ENCODE results near the gene TBC1D2B. TPM values are rescaled to one million over a fixed set of nuclear protein-coding genes. Genes with fewer than 3 reads are reported as not detected.

TBC1D2B gene
- total and polyA plus RNA-seq, 2 of the 4 experiments (the other 2 are of a cell fraction): 17.7 to 28.3 TPM

DNA sequence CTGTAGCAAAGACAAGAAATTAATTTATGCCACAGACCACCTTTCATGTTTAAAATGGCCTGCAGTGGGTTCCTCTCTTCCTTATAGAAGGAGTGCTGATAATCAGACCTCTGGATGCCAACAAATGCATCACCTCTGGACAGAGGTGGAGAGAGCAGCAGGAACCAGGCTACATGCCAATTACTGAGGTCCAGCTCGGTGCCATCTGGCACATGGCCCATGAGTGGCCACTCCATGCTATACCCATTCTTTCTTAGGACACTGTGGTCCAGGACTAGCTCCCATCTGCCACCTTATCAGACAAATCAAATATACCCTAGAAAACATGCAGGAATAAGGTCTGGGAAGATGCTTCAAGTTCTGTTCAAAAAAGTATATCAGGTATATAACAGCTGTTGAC lies 60.7 kb downstream of the TBC1D2B start:
- H2AK5ac ChIP-seq (ENCODE audit: low read depth, low read length): no peak overlapping the region
- no peak for ATAC-seq (ENCODE audit: low read depth)
- H3K9me1 ChIP-seq (ENCODE audit: insufficient read depth, low read length): 0 out of 2 replicates have a peak, but pooled peaks cover 13% of the 10 kb centered on the region
- H4K20me1 ChIP-seq (ENCODE audit: insufficient read depth, low read length): no peaks in the 10 kb centered on the region; the same call in 1 of the 2 replicates
- H2BK5ac ChIP-seq (ENCODE audit: low read depth, low read length, poor library complexity, severe bottlenecking): no peak overlapping the region
- in situ Hi-C loops (cut with MboI; ENCODE audit: low sequenced_read_pairs): no loop called here
- peaks cover 45% of the 10 kb centered on the region for H3K36me3 ChIP-seq (ENCODE audit: control insufficient read depth, insufficient read depth, low read length)
- no peak overlapping the region for H3K4ac ChIP-seq (ENCODE audit: low read depth, low read length)
- no CpG with 5 or more reads among the region's 1 CpG for WGBS, 2 experiments (ENCODE audit: extremely low coverage in 2 of 2, insufficient read length in 1 of 2)
- H3K9me3 ChIP-seq (ENCODE audit: control insufficient read depth, insufficient read depth, low read length): no peaks in the 10 kb centered on the region
- TF ChIP-seq MXI1 (IDR thresholded peaks at IDR 0.05; ENCODE audit: borderline replicate concordance, low read depth, low read length) (no peak), SMC3 (IDR thresholded peaks at IDR 0.05; ENCODE audit: low read depth, low read length) (no peak), MAFK (IDR thresholded peaks at IDR 0.05; ENCODE audit: low read depth, low read length) (no peak), RAD21 (IDR thresholded peaks at IDR 0.05; ENCODE audit: low read length) (no peak), RCOR1 (IDR thresholded peaks at IDR 0.05; ENCODE audit: insufficient replicate concordance, low read length) (no peak), NFE2L2 (IDR thresholded peaks at IDR 0.05; ENCODE audit: low read depth, low read length) (no peak), CEBPB (IDR thresholded peaks at IDR 0.05; ENCODE audit: low read depth, low read length) (no peak), MAZ (IDR thresholded peaks at IDR 0.05; ENCODE audit: borderline replicate concordance, low read depth, low read length) (no peak), BHLHE40 (IDR thresholded peaks at IDR 0.05; ENCODE audit: low read depth, low read length) (no peak), RFX5 (IDR thresholded peaks at IDR 0.05; ENCODE audit: low read depth, low read length) (no peak), FOS (IDR thresholded peaks at IDR 0.05; ENCODE audit: low read depth, low read length) (no peak), CHD1 (IDR thresholded peaks at IDR 0.05; ENCODE audit: low read depth, low read length) (no peak)
- TF ChIP-seq, protein P1, sequence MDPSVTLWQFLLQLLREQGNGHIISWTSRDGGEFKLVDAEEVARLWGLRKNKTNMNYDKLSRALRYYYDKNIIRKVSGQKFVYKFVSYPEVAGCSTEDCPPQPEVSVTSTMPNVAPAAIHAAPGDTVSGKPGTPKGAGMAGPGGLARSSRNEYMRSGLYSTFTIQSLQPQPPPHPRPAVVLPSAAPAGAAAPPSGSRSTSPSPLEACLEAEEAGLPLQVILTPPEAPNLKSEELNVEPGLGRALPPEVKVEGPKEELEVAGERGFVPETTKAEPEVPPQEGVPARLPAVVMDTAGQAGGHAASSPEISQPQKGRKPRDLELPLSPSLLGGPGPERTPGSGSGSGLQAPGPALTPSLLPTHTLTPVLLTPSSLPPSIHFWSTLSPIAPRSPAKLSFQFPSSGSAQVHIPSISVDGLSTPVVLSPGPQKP (IDR thresholded peaks at IDR 0.05; ENCODE audit: borderline replicate concordance, low read depth, low read length): no peak
- TF ChIP-seq, protein P2, sequence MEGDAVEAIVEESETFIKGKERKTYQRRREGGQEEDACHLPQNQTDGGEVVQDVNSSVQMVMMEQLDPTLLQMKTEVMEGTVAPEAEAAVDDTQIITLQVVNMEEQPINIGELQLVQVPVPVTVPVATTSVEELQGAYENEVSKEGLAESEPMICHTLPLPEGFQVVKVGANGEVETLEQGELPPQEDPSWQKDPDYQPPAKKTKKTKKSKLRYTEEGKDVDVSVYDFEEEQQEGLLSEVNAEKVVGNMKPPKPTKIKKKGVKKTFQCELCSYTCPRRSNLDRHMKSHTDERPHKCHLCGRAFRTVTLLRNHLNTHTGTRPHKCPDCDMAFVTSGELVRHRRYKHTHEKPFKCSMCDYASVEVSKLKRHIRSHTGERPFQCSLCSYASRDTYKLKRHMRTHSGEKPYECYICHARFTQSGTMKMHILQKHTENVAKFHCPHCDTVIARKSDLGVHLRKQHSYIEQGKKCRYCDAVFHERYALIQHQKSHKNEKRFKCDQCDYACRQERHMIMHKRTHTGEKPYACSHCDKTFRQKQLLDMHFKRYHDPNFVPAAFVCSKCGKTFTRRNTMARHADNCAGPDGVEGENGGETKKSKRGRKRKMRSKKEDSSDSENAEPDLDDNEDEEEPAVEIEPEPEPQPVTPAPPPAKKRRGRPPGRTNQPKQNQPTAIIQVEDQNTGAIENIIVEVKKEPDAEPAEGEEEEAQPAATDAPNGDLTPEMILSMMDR (conservative IDR thresholded peaks at IDR 0.05; ENCODE audit: low read depth, low read length): no peak
- TF ChIP-seq, protein P3, sequence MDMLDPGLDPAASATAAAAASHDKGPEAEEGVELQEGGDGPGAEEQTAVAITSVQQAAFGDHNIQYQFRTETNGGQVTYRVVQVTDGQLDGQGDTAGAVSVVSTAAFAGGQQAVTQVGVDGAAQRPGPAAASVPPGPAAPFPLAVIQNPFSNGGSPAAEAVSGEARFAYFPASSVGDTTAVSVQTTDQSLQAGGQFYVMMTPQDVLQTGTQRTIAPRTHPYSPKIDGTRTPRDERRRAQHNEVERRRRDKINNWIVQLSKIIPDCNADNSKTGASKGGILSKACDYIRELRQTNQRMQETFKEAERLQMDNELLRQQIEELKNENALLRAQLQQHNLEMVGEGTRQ (IDR thresholded peaks at IDR 0.05; ENCODE audit: low read depth, low read length): no peak
- intact Hi-C loops (cut with micrococcal nuclease): no loop called here
- ChIA-PET POLR2A (ENCODE audit: unreplicated experiment) (no interaction called here), CTCF (no interaction called here)
- BruUV-seq (replicated peaks): no TSS peak
- H2BK15ac ChIP-seq (ENCODE audit: low read depth, low read length): no peak overlapping the region
- H4K8ac ChIP-seq (ENCODE audit: low read depth in 2 of 2, low read length in 2 of 2): no peak overlapping the region
- H3K56ac ChIP-seq (ENCODE audit: extremely low read depth, insufficient read depth, low read length): no peak overlapping the region
- H3K4me1 ChIP-seq (ENCODE audit: control insufficient read depth, insufficient read depth, low read length): no peaks in the 10 kb centered on the region
- no peak overlapping the region for H4K91ac ChIP-seq (ENCODE audit: insufficient read depth, low read depth, low read length)
- dilution Hi-C loops (cut with HindIII; ENCODE audit: low sequenced_read_pairs, unreplicated experiment): no loop called here
- DNase-seq: no peak
- H3K4me3 ChIP-seq (ENCODE audit: insufficient read depth, low read depth, low read length): no peak overlapping the region
- H2AK9ac ChIP-seq (replicated peaks; ENCODE audit: low read depth, low read length, poor library complexity): no peak overlapping the region
- H4K5ac ChIP-seq (ENCODE audit: low read depth, low read length): no peak overlapping the region
- no peak overlapping the region for H3K18ac ChIP-seq (ENCODE audit: low read depth, low read length)
- H2AFZ ChIP-seq (replicated peaks; ENCODE audit: low read length, poor library complexity): no peak overlapping the region
- H2BK120ac ChIP-seq (ENCODE audit: low read depth, low read length): no peak overlapping the region
- H3K4me2 ChIP-seq (ENCODE audit: low read depth, low read length): no peak overlapping the region
- no peak overlapping the region for H3K9ac ChIP-seq (ENCODE audit: low read depth, low read length)
- H3K23ac ChIP-seq (ENCODE audit: low read depth, low read length): no peak overlapping the region
- H3K27ac ChIP-seq (ENCODE audit: insufficient read depth, low read length): no peak overlapping the region
- H3K27me3 ChIP-seq (ENCODE audit: control insufficient read depth, insufficient read depth, low read length): no peaks in the 10 kb centered on the region
- no peak overlapping the region for H2BK20ac ChIP-seq (ENCODE audit: low read depth, low read length)
- H3K79me1 ChIP-seq (ENCODE audit: low read depth in 1 of 2, low read length in 2 of 2): peaks cover 0 to 33% of the 10 kb centered on the region in 2 experiments; a peak in 3 of 4 replicates
- H3K14ac ChIP-seq (replicated peaks; ENCODE audit: low read depth, low read length): no peak overlapping the region

Measured in IMR-90 (cell line).